DMS 273 treated with DMSO at 0.1 percent for 48 hours (cell line): Measurements from ENCODE around the gene CBY3.
"Not testable (repeated sequence)": the region's sequence is repeated elsewhere in the genome, so short reads cannot be mapped to it uniquely, and the experiment has no call there.

Experiments used
- DNase-seq: peaks from one replicate; lab custom pipeline; 2025; lab: John Stamatoyannopoulos, UW

Gene CBY3

DNA sequence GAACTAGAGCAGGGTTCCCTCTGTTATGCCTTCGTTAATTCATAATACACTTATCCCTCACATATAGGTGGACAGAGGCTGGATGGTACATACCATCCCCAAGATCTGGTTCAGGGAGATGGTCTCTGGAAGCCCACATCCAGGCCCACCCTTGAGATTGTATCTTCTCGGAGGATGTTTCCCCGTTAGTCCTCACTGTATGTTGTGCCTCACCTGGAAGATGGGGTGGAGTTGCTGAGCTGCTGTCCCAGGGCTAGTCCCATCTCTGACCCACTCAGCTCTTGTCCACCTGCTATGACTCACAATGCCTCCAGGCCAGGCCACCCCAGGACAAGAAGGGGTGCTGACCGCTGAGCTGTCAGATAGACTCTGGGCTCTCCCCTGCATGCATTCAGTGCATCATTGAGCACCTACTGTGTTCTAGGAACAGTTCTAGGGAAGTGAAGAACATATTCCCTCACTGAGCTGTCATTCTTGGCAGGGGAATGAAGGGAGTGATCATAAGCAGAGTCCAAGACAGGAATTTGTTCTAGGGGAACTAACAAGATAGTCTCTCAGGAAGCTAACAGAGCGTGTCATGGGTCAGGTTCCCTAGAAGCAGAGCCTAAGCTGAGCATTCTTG is at the start of gene CBY3:
Gene CBY3 (minus strand): TSS at position 255 of the 622 bp plus-strand sequence. CDS start 116 bp downstream, at position 139.
- no peak for DNase-seq

DNA sequence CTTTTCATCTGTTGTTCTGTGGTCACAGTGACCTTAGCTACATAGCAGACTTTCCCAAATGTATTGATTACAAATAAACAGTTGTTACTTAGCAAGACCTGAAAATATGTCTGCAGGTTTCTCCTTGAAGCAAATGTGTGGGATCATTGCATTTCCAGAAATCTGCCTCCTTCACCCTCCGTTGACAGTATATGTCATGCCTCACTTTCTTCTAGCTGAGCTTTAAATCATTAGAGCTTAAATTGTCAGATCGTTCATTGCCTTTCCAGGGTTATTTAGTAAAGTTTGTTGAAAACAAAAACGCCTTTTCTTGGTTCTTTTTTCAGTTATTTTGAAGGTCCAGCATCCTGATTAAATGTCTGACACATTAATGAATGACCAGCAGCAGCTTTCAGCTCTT is 49.5 kb upstream of the CBY3 start:
- DNase-seq: no peak

DNA sequence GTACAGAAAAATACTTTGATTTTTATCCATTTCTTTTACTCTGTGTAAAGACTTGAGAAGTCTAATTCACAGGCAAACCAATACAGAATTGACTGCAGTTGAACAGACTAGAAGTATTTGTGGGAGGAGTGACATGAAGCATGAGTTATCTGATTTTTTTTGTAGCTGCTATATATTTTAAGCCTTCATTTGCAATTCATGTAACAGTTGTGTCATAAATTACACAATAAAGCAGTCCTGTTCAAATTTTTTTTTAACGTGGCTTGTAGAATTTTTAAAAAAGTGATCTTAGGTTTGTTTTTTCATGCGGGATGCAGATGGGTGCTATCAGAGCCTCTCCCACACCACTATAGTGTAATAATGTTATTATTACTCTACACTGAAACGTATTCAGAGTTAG is 48.9 kb upstream of the CBY3 start:
- no peak for DNase-seq

DNA sequence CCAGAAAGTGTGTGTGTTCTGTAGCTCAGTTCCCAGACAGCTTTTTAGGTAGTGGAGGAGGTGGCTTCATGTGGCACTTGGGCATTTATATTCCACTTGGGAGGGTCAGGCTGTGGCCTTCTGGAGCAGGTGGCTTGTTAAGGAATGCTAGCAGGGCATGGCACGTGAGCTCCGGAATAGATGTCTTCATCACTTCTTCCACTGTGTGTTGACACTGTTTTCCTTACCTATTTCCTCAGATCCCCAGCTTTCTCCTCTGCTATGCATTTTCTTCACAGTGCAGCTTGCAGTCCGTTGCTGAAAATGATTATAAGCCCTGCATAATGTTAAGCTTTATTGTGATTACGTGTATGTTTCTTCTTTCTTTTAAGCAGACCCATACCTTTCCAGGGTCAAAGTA is 48.5 kb upstream of the CBY3 start:
- no peak for DNase-seq

DNA sequence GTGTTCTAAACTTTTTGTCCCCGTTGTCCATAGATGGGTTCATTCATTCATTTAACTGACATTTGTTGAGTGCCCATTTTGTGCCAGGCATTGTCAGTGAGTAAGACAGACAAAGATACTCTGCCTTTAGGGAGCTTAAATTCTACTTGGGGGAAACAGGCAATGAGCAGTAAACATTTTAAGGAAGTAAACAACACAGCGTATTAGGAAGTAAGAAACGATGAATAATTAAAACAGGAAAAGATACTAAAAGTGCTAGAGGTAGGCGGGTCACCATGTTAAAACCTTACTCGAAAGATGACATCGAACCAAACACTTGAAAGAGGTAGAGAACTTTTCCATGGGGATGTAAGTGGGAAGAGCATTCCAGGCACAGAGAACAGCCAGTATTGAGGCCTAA is 46.3 kb upstream of the CBY3 start:
- DNase-seq: no peak

DNA sequence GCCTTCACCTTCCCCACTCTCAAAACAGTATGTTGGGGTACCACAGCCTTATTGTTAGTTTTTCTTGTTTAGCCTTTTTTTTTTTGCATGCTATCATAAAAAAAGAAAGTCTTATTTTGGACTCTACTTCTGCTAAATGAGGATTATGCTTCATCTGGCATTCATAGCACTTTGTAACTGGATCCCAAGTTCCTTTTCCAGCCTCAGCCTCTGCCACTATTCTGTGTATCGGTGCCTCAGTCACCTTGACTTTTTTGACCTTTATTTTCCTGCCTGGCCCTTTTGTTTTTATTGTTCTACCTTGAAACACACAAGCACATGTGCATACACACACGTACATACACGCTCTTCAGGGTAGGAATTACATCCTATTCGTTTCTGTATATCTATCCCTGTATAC is 43.3 kb upstream of the CBY3 start:
- DNase-seq: no peak

DNA sequence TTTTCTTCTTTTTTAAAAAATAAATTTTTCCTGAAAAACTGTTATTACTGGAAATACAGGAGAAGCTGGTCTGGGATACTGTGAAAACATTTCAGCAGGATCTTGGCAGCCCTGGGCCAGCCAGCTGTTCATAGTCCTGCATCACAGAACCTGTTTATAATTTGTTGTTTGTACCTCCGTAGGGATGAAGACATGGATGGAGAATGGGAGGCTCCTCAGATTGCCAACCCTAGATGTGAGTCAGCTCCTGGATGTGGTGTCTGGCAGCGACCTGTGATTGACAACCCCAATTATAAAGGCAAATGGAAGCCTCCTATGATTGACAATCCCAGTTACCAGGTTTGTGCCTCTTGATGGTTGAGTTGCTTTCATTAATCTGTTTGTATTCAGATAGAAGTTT is 39.4 kb upstream of the CBY3 start:
- DNase-seq: no peak

DNA sequence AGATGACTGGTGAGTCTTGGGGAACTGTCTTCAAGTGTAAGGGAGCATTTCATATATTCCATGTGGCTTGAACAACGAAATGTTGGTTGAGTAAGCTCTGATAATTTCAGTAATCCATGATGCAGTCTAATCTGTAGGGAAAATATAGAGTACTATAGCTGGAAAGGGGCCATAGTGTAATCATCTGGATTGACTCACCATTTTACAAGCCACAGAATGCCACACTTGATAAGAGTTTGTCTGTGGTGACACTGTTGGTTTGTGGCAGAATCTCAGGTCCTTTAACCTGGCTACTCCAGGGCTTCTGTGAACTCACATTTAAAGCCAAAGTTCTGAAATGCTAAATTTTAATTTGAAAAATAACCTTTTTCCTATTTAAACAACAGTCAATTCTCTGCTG is 35.5 kb upstream of the CBY3 start:
- no peak for DNase-seq

DNA sequence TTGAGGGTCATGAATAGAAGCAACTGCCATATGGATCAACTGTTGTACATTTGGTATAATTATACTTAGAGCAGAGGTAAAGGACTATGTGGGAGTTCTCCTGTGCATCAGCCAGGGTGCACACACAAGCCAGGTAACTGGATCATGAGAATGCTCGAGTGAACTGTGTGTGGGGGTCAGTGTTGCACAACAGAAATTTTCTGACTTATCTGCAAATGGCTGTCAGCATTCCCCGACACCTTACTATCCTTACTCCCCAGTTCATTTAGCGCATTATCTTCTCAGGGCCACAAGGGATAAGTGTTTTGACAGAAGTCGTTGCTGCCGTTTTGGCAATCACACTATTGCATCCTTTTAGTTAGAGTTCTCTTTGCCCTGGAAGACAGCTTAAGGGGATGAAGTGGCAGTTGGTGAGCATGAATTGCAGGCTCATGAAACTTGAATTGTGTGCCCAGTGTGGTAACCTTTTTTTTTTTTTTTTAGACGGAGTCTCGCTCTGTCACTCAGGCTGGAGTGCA is 19.6 kb upstream of the CBY3 start:
- DNase-seq: no peak

DNA sequence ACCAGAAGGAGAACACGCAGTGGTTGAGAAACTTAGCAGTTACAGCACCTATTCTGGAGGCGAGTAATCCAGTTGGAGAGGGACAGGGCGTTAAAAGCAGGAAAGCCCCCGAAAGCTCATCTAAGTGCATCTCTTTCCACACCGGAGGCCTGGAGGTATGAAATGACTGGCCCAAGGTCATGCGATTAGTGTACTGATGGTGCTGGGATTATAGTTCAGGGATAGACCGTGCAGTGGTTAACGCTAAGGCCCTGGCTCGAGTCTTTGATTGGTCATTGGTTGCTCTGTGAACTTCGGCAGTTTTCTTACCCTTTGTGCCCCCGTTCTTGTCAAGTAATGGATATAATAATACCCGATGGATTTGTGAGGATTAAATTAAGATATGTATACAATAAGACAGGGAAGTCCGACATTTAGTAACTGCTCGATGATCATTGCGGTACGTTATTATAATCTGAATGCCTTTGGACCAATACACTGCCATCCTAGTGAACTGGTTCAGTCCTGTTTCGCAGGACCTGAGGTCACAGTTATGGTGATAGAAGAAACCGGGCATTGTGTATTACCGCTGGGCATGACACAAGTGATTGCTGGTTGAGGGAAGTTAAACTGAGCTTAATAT is 18.9 kb upstream of the CBY3 start:
- DNase-seq: no peak

DNA sequence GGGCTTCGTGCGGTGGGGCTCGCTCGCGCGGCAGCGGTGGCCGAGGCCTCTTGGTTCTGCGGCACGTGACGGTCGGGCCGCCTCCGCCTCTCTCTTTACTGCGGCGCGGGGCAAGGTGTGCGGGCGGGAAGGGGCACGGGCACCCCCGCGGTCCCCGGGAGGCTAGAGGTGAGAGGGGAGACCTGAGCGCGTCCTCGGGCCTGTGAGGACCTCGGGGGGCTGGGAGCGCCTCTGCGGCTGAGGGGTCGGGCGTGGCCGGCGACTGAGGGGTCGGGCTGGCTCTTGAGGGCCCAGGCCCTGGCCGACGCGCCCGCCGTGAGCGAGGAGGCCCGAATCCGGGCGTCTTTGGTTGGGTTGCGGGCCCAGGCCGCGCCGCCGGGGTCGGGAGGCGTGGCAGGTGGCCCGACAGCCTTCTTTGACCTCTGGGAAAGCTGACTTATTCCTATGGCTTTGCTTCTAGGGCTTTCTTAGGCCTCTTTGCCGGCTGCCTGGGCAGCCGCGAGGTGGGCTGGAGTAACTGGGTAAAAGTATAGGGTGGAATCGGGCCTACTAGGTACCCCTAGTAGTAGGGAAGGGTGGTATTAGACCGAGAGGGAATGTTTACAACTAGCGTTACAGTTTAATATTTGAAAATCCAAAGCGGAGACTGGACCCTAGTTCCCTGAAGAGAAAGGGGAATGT is 18.2 kb upstream of the CBY3 start, which contains the start of gene CANX:
Gene CANX (plus strand): TSS at position 33 of the 681 bp plus-strand sequence. CDS start 6,715 bp downstream, outside the sequence.
- no peak for DNase-seq

DNA sequence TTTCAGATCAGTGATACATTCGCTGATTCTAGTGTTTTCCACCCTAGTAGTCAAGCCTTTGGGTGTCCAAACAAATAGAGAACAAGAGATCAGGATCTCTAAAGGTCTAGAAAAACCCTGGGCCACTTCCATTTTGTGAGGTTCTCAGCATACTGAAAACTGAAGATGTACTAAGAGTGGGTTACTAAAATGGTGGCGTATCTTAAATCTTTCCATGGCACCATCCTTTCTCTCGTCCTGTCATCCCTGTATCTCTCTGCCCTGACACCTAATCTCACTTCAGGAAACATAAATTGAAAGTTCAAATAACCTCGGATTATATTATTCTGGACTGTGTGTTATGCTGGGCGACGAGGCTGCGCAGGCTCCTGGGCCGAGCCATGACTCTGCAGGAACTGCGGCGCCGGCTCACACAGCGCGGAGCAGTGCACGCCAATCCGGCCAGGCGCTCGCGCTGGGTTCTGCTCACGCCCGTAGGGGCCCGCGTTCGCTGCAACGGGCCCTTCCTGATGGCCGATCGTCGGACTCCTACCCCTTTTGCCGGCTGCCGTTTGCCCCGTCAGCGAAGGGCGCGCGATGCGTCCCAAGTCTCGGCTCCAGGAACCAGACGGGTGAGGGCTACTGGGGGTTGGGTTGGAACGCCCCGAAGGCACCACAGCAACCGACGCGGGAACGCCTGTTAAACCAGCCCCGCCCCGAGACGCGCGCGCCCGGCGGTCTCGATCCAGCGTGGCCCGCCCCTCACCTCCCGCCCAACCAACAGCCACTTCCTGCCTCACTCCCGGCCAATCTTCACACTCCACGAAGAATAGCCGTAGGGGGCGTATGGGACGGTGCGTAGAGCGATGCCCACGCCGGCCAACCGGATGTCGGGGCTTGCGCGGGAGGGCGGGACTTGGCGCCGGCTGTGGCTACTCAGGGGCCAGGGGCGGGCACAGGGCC is 17.4 kb upstream of the CBY3 start:
- peak; percentile 98 for DNase-seq

DNA sequence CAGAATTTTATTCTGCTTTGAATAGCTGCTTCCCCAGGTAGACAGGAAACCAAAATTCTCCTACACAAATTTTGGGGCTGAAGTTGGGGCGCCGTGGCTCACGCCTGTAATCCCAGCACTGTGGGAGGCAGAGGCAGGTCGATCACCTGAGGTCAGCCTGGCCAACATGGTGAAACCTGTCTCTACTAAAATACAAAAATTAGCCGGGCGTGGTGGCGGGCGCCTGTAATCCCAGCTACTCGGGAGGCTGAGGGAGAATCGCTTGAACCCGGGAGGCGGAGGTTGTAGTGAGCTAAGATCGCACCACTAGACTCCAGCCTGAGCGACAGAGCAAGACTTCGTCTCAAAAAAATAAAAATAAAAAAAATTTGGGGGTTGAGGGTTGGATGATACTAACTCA is 16.7 kb upstream of the CBY3 start:
- DNase-seq: not testable (repeated sequence)

DNA sequence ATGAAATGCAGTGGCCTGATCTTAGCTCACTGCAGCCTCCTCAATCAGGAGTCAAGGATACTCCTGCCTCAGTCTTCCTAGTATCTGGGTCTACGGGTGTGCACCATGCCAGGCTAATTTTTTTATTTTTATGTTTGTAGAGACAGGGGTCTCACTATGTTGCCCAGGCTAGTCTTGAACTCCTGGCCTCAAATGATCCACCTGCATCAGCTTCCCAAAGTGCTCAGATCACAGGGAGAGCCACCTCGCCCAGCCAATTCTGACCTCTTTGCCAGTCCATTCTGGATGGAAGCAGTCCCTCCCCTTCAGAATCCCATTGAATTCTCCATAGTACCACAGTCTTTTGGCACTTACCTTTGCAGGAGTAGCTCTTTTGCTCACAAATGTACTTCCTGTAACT is 16.3 kb upstream of the CBY3 start:
- DNase-seq: no peak

DNA sequence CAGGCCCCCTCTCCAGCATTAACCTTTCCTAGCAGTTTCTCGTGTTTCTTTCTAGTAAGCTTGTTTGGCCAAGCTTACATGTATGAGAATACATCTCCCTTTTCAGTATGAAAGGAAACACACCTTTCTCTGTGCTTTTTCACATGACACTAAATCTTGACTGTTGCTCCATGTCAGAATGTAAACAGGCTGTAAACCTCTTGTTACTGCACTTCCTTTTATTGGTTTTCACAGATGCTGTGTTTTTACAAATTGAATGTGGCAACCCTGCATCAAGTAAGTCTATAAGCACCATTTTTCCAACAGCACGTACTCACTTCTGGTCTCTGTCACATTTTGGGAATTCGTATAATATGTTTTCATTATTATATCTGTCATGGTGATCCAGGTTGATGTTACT is 15.8 kb upstream of the CBY3 start:
- DNase-seq: no peak

DNA sequence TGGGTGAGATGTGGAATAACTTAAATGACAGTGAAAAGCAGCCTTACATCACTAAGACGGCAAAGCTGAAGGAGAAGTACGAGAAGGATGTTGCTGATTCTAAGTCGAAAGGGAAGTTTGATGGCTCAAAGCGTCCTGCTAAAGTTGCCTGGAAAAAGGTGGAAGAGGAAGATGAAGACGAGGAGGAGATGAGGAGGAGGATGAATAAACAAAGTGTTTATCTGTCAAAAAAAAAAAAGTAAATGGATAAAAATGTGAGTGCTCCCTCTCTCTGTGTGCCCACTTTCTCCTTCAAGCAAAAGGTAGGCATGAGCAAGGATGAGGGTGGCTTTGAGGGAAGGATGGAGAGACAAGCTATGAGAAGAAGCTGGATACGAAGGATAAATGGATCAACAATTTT is 13.7 kb upstream of the CBY3 start:
- DNase-seq: no peak

DNA sequence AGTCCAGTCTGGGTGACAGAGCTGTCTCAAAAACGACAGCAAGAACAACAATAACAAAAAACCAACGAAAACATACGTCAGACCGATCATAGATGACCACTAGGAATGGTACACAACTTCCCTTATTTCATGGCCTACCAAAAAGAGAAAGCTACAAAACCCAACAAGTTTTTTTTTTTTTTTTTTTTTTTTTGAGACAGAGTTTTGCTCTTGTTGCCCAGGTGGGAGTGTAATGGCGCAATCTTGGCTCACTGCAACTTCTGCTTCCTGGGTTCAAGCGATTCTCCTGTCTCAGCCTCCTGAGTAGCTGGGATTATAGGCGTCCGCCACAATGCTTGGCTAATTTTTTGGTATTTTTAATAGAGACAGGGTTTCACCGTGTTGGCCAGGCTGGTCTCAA is 8.4 kb upstream of the CBY3 start:
- not testable (repeated sequence) for DNase-seq

DNA sequence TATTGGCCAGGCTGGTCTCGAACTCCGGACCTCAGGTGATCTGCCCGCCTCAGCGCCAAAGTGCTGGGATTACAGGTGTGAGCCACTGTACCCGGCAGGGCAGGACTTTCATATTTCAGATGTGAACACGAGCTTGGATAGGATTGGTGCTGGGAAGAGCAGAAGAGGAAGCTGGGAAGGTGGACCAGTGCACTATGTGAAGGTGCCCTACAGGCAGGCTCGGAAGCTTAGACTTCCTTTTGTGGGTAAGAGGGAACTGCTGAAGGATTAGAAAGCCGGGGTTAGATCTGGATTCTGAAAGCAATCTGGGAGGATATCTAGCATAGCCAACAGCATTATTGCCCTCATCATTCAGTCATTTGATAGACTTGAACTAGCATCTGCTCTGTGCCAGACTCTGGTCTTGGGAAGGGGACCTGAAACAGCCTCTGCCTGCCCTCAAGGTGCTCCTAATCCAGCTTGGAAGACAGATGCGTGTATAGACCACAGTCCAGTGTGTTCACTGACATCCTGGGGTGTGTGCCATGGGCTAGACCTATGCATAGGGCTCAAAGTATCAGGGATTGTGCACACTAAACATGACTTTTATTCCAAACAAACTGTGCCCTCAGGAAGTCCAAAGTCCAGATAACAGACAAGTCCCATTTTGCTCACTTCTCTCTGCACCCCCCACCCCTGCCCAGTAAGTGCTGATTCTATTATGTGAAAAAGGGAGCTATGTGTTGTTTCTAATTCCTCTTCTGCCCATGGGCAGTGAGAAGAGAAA is 637 bp downstream of the CBY3 start:
- no peak for DNase-seq

DNA sequence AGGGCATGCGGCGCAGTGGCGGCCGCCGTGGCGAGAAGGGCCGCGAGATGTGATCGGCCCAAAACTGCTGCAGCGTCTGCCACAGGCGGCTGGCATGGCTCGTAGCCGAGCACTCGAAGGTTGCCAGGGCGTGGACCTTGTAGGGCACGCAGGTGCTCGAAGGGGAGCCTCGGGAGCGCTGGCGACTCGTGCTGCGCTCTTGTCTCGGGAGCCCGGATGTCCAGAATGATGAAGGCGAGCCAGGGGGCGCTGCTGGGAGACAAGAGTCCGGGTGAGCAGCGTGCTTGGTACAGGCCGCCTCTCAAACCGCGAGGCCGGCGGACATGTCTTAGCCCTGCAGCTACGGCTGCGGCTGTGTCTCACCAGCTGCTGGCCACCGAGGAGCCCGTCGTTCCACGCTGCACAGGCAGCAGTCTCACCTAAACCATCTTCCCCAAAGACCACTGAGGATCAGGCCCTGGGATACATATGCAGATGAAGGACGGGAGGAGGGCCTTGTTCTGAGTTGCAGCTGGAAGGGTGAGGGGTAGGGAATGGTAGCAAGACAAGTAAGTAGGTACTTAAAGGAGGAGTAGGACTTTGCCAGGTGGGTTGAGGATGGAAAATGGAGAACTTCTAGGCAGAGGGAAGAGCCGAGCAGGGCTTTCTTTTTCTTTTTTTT is 1.7 kb downstream of the CBY3 start:
- DNase-seq: no peak

DNA sequence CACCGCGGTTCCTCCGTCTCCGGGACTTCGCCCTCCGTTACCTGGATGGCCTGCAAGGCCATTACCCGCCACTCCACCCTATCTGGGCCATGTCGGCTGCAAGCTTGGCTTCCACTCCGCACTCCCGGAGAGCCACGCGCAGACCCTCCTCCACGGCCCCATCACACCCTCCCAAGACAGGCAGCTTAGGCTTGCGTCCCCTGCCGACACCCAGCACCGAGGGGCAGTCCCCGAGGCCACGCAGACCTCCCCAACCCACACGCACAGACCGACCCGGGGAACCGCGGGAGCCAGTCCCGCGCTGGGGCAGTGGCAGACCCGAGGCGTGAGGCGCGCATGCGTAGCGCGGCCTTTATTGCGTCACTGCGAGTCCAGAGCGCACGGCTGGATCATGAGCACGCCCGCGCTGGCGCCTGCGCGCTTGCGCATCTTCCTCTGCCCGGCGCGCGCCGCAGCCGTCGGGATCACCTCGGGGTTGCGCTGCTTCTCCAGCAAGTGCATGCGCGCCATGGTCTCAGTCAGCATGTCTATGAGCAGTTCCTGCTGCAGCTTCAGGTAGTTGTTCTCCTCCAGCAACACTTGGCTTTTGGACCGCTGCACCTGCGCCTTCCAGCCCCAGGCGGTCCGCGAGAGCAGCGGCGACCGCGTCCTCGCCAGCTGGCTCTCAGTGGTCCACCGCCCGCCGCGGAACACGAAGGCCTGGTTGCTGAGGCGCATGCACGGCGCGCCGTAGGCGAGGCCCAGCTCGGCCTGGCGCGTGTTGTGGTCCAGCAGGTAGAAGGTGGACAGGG is 2.4 kb downstream of the CBY3 start:
- DNase-seq: peak; percentile 82
